HepG2 (cell line): ENCODE data around the gene LRRC45. TPM values are rescaled to one million over a fixed set of nuclear protein-coding genes. Genes with fewer than 3 reads are reported as not detected.

ENCODE experiments used
- ATAC-seq: fragments of 200-7000 bp; cut with Tn5 transposase; 3 replicates; pipeline ENCODE4 v1.9.1; 2020; ENCODE audit warnings: mild to moderate bottlenecking, moderate library complexity
- BruUV-seq: library from RNA; stranded (reverse); fragments of 400-500 nt; replicated peaks from 2 replicates; lab custom pipeline; 2021; lab: Mats Ljungman, UMichigan
- CTCF ChIA-PET: fragments of 300-600 bp; formaldehyde crosslinking; extraction: SDS; loops from one replicate; lab custom pipeline; 2021; ENCODE audit warnings: low total read pairs, inconsistent platforms, low intra/inter-chr PET ratio; lab: Yijun Ruan, JAX
- POLR2A ChIA-PET: fragments of 350-600 bp; sonication (Branson Sonifier 250); formaldehyde crosslinking; loops from one replicate; lab custom pipeline; 2020; ENCODE audit warnings: antibody characterized with exemption, inconsistent platforms; lab: Yijun Ruan, JAX
- DNase-seq: peaks from one replicate; pipeline ENCODE4 v3.0.0-alpha.2; 2015; ENCODE audit warnings: low spot score
- FAIRE-seq: peaks from 3 replicates; lab custom pipeline; 2011; peaks lifted over from hg19 to GRCh38; lab: Jason Lieb, UNC
- H2AFZ ChIP-seq: one replicate; pipeline ENCODE4 v1.6.1; 2011; ENCODE audit warnings: low read length, inconsistent platforms
- H3K27ac ChIP-seq: fragments of 300-600 bp; 3 replicates; pipeline ENCODE4 v1.8.0; 2011; ENCODE audit warnings: mixed run types, mild to moderate bottlenecking, mixed read lengths, low read length, inconsistent platforms; ENCODE audit not compliant: insufficient read depth; ENCODE audit errors: extremely low read length
- H3K27me3 ChIP-seq, 2 experiments: fragments of 200-600 bp in 1 of 2; 2 replicates in 1 of 2; 3 replicates in 1 of 2; pipeline versions ENCODE4 v1.6.0 to v1.8.0; 2011; ENCODE audit warnings: low read length in 2 of 2, mild to moderate bottlenecking in 2 of 2, moderate library complexity in 2 of 2, inconsistent platforms in 1 of 2; ENCODE audit not compliant: insufficient read depth in 2 of 2, control insufficient read depth in 1 of 2
- H3K36me3 ChIP-seq, 2 experiments: fragments of 200-600 bp in 1 of 2; replicated peaks in 1 of 2; 2 replicates in 1 of 2; 3 replicates in 1 of 2; pipeline versions ENCODE4 v1.5.1 to v1.8.0; 2011; ENCODE audit warnings: low read length in 2 of 2, inconsistent platforms in 1 of 2; ENCODE audit not compliant: insufficient read depth in 2 of 2, control insufficient read depth in 1 of 2
- H3K4me1 ChIP-seq: 2 replicates; pipeline ENCODE4 v1.5.1; 2012; ENCODE audit warnings: low read length, inconsistent platforms; ENCODE audit not compliant: insufficient read depth
- H3K4me2 ChIP-seq: 2 replicates; pipeline ENCODE4 v1.6.0; 2011; ENCODE audit warnings: low read depth, low read length, inconsistent platforms
- H3K4me3 ChIP-seq, 3 experiments: fragments of 200-600 bp in 1 of 3; sonication (generic), shearing (Covaris generic) in 1 of 3; replicated peaks in 1 of 3; 2 replicates each; pipeline ENCODE4 v1.5.1; 2011 to 2016; ENCODE audit warnings: low read length in 3 of 3, inconsistent platforms in 2 of 3, low read depth in 2 of 3, mild to moderate bottlenecking in 2 of 3, control low read depth in 1 of 3, mixed read lengths in 1 of 3; ENCODE audit not compliant: insufficient read depth in 1 of 3
- H3K79me2 ChIP-seq: one replicate; pipeline ENCODE4 v1.6.1; 2011; ENCODE audit warnings: low read length, inconsistent platforms; ENCODE audit not compliant: insufficient read depth
- H3K9ac ChIP-seq: 2 replicates; pipeline ENCODE4 v1.6.0; 2011; ENCODE audit warnings: mild to moderate bottlenecking, low read depth, low read length, inconsistent platforms; ENCODE audit not compliant: insufficient read depth
- H3K9me3 ChIP-seq: 2 replicates; pipeline ENCODE4 v1.5.1; 2012; ENCODE audit warnings: mild to moderate bottlenecking, low read length
- H4K20me1 ChIP-seq: 2 replicates; pipeline ENCODE4 v1.6.0; 2011; ENCODE audit warnings: inconsistent platforms, mild to moderate bottlenecking, low read length, moderate library complexity; ENCODE audit not compliant: insufficient read depth
- BORCS8-MEF2B ChIP-seq: sonication (generic); formaldehyde crosslinking; IDR thresholded peaks from 2 replicates; pipeline ENCODE4 v1.8.0; 2022; ENCODE audit warnings: mild to moderate bottlenecking, missing genetic modification reagents
- CHD4 ChIP-seq: fragments of 200-600 bp; sonication (generic); IDR thresholded peaks from 2 replicates; pipeline ENCODE4 v1.7.0; 2017; ENCODE audit warnings: mild to moderate bottlenecking, low read length, borderline replicate concordance
- EED ChIP-seq: sonication (generic); formaldehyde crosslinking; IDR thresholded peaks from 2 replicates; pipeline ENCODE4 v1.5.0; 2020; ENCODE audit warnings: mild to moderate bottlenecking, missing genetic modification reagents
- ESRRA ChIP-seq: sonication (generic); formaldehyde crosslinking; IDR thresholded peaks from 2 replicates; pipeline ENCODE4 v1.5.1; 2020; ENCODE audit warnings: mild to moderate bottlenecking, low read depth, missing genetic modification reagents
- ETV6 ChIP-seq: sonication (generic); formaldehyde crosslinking; conservative IDR thresholded peaks from 2 replicates; pipeline ENCODE4 v1.4.0; 2020; ENCODE audit warnings: missing genetic modification reagents
- FOXK1 ChIP-seq: sonication (generic); formaldehyde crosslinking; IDR thresholded peaks from 2 replicates; pipeline ENCODE4 v1.4.0; 2020; ENCODE audit warnings: low read depth, missing genetic modification reagents, borderline replicate concordance
- NCOR1 ChIP-seq: fragments of 200-600 bp; sonication (generic); IDR thresholded peaks from 2 replicates; pipeline ENCODE4 v1.7.0; 2017; ENCODE audit warnings: antibody characterized with exemption, low read length, borderline replicate concordance
- NFRKB ChIP-seq: fragments of 450-650 bp; IDR thresholded peaks from 2 replicates; pipeline ENCODE4 v1.6.1; 2017
- PCBP1 ChIP-seq: fragments of 200-400 bp; formaldehyde crosslinking; IDR thresholded peaks from 2 replicates; pipeline ENCODE4 v1.6.1; 2017; ENCODE audit warnings: mild to moderate bottlenecking, low read depth, low read length, borderline replicate concordance
- RCOR2 ChIP-seq: IDR thresholded peaks from 2 replicates; pipeline ENCODE4 v1.6.1; 2016; ENCODE audit warnings: missing biosample characterization, missing genetic modification reagents
- SOX5 ChIP-seq: IDR thresholded peaks from 2 replicates; pipeline ENCODE4 v1.6.1; 2016; ENCODE audit warnings: borderline replicate concordance
- ZFP82 ChIP-seq: sonication (generic); formaldehyde crosslinking; IDR thresholded peaks from 2 replicates; pipeline ENCODE4 v1.5.1; 2020; ENCODE audit warnings: mild to moderate bottlenecking, missing genetic modification reagents, borderline replicate concordance
- ZNF225 ChIP-seq: sonication (generic); formaldehyde crosslinking; IDR thresholded peaks from 2 replicates; pipeline ENCODE4 v1.4.0; 2020; ENCODE audit warnings: mild to moderate bottlenecking, missing genetic modification reagents
- ZNF530 ChIP-seq: sonication (generic); formaldehyde crosslinking; IDR thresholded peaks from 2 replicates; pipeline ENCODE4 v1.5.0; 2020; ENCODE audit warnings: low read depth, mild to moderate bottlenecking, missing genetic modification reagents
- ZNF549 ChIP-seq: sonication (generic); formaldehyde crosslinking; IDR thresholded peaks from 2 replicates; pipeline ENCODE4 v1.5.0; 2020; ENCODE audit warnings: missing genetic modification reagents
- ZNF83 ChIP-seq: sonication (generic); formaldehyde crosslinking; IDR thresholded peaks from 2 replicates; pipeline ENCODE4 v1.4.0; 2020; ENCODE audit warnings: missing genetic modification reagents, mild to moderate bottlenecking, borderline replicate concordance
- WGBS: methylation state at CpG from one replicate; pipeline ENCODE4 v1.1.6; 2017; ENCODE audit warnings: low lambda C conversion rate; 5-methylcytosine and 5-hydroxymethylcytosine counted together
- in situ Hi-C: cut with HindIII; loops from 2 replicates; pipeline ENCODE4 v1.10.0; 2017; ENCODE audit warnings: low pct_unique_long_range_greater_than_20kb; ENCODE audit not compliant: extremely low pct_ligation_motif_present
- intact Hi-C: fragments of 100-400 bp; cut with micrococcal nuclease; formaldehyde crosslinking; loops from one replicate; pipeline ENCODE4 v1.10.0; 2022; ENCODE audit not compliant: unreplicated experiment
- polyA plus RNA-seq, 8 experiments: library from polyadenylated mRNA; depleted of rRNA in 3 of 8; stranded (reverse) in 7 of 8; unstranded in 1 of 8; fragments of >200 nt; fragmentation: Illumina TruSeq in 4 of 8; extraction: Trizol in 4 of 8; gene quantifications; 2 replicates each; pipeline versions ENCODE4 v1.2.1 to v1.2.3, GENCODE V29; 2011 to 2016; ENCODE audit warnings: low read depth in 4 of 8, missing spikeins in 1 of 8, mixed read lengths in 1 of 8; ENCODE audit not compliant: insufficient read depth in 1 of 8
- total RNA-seq, 5 experiments: library from RNA; depleted of rRNA; stranded (reverse); fragments of >200 nt; fragmentation: Illumina TruSeq; extraction: Trizol; gene quantifications; 2 replicates each; pipeline ENCODE4 v1.2.3, GENCODE V29; 2016; ENCODE audit warnings: low read depth in 1 of 5
- TF ChIP-seq, protein P1 (sequence below): sonication (generic); formaldehyde crosslinking; conservative IDR thresholded peaks from 2 replicates; pipeline ENCODE4 v1.4.0; 2020; ENCODE audit warnings: missing genetic modification reagents

The LRRC45 gene
- total and polyA plus RNA-seq, 2 of the 13 experiments (the other 11 are each of a cell fraction or from before 2014, with no cell fraction given), result 11.6 to 48.1 TPM

DNA sequence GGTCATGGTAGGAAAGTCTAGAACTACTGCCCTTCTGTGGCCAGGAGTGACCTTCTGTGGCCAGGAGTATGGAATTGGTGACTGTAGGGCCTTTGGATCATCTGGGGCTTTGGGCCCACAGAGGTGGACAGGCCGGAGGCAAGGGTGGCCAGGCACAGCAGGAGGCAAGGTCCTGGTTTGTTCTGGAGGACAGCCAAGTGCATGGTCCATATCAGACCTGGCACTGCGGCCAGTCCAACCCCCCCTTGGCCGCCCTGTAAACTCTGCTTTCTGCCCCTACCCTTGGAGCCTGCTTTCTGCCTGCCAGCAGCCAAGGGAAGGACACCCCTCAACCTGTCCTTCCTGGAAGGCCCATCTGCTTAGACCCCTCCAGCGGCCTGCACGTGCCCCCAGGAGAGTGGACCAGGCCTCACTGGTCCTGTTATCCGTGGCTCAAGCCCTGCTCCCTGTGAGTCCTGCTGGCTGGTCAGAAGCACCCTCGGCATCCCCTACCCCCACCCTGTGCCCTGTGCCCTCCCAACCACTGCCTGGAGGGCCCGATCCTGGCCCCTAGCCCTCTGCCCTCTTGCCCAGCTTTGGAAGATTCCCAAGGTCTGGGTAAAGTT, 16.7 kb downstream of the LRRC45 start (continued):
- 0 out of 2 replicates have a peak, but pooled peaks have one; percentile 52 for TF ChIP-seq ZNF83 (CRISPR knock-in tag)
- no peak for TF ChIP-seq SOX5
- peak; percentile 80; the same call in 1 of the 2 replicates for TF ChIP-seq ESRRA (CRISPR knock-in tag)
- no peak for TF ChIP-seq ZNF549 (CRISPR knock-in tag)
- TF ChIP-seq NFRKB, result no peak
- peak; percentile 15; the same call in 1 of the 2 replicates for TF ChIP-seq ETV6
- TF ChIP-seq BORCS8-MEF2B (CRISPR knock-in tag), result 0 out of 2 replicates have a peak, but pooled peaks have one; percentile 33
- TF ChIP-seq ZNF530 (CRISPR knock-in tag), result no peak
- 0 out of 2 replicates have a peak, but pooled peaks have one; percentile 71 for TF ChIP-seq PCBP1
- no peak for TF ChIP-seq EED

DNA sequence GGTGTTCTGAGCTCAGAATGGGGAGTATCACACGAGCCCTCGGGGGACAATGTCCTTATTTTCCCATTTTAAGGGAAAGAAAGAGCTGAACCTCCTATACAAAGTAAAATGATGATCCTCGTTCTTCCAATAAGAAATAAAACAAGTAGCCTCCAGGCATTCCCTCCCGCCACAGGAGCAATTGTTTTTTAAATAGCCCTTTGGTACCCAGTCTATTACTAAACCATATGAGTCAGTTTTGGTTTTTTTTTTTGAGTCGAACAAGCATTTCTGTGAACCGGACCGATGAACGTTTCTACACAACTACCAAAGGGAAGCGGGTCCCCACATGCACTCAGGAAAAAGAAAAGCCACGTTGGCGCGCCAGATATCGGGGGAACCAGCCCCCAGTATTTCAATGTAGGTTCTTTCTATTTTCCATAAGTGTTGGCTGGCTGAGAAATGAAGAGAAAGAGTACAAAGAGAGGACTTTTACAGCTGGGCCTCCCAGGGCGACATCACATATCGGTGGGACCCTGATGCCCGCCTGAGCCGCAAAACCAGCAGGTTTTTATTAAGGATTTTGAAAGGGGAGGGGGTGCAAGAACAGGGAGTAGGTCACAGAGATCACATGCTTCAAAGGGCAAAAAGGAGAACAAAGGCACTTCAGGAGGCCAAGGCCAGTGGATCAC, 18.2 kb downstream of the LRRC45 start:
- no peak overlapping the region for H3K9ac ChIP-seq
- H3K27me3 ChIP-seq, result no peaks in the 10 kb centered on the region
- peaks cover 7% of the 10 kb centered on the region for H3K79me2 ChIP-seq
- peaks cover 8% of the 10 kb centered on the region for H4K20me1 ChIP-seq
- H2AFZ ChIP-seq, result no peak overlapping the region
- ATAC-seq (no peak), DNase-seq (no peak), FAIRE-seq (no peak)
- ChIA-PET POLR2A (interaction anchor here (1.0 kb wide), 1 partner anchor 9 kb away, joined by 3 read pairs; no protein-coding TSS in a partner anchor), CTCF (no interaction called here)
- H3K9me3 ChIP-seq, result no peaks in the 10 kb centered on the region
- H3K36me3 ChIP-seq, result peaks cover 0 to 2% of the 10 kb centered on the region in 2 experiments; a peak in 2 of 5 replicates
- 65% methylated on average over 17 of the region's 17 CpGs for WGBS
- H3K4me1 ChIP-seq, result peaks cover 63% of the 10 kb centered on the region
- in situ Hi-C loops, result no loop called here
- H3K4me2 ChIP-seq, result no peak overlapping the region
- BruUV-seq, result no TSS peak
- intact Hi-C loops, result no loop called here
- H3K27ac ChIP-seq, result no peak overlapping the region
- no peak overlapping the region for H3K4me3 ChIP-seq
- no peak for TF ChIP-seq FOXK1 (CRISPR knock-in tag)
- no peak for TF ChIP-seq ZNF225 (CRISPR knock-in tag)
- TF ChIP-seq NCOR1, result no peak
- no peak for TF ChIP-seq CHD4
- TF ChIP-seq, protein P1, sequence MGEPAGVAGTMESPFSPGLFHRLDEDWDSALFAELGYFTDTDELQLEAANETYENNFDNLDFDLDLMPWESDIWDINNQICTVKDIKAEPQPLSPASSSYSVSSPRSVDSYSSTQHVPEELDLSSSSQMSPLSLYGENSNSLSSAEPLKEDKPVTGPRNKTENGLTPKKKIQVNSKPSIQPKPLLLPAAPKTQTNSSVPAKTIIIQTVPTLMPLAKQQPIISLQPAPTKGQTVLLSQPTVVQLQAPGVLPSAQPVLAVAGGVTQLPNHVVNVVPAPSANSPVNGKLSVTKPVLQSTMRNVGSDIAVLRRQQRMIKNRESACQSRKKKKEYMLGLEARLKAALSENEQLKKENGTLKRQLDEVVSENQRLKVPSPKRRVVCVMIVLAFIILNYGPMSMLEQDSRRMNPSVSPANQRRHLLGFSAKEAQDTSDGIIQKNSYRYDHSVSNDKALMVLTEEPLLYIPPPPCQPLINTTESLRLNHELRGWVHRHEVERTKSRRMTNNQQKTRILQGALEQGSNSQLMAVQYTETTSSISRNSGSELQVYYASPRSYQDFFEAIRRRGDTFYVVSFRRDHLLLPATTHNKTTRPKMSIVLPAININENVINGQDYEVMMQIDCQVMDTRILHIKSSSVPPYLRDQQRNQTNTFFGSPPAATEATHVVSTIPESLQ (CRISPR knock-in tag), result no peak
- no peak for TF ChIP-seq RCOR2 (CRISPR knock-in tag)
- no peak for TF ChIP-seq ZFP82 (CRISPR knock-in tag)
